T-helper 2 cell treated with Interferon-gamma antibody and Interleukin-4, amounts not matched to agents 100 ng/mL and 5 ng/mL, for 36 hours (primary cell): ENCODE results near the gene FLNB. TPM values are rescaled to one million over a fixed set of nuclear protein-coding genes. Genes with fewer than 3 reads are reported as not detected.

ENCODE experiments used
- intact Hi-C: fragments of 100-400 bp; cut with micrococcal nuclease; formaldehyde crosslinking; loops from one replicate; pipeline ENCODE4 v1.15.1; 2023
- total RNA-seq: library from RNA; stranded (reverse); gene quantifications from 2 replicates; pipeline ENCODE4 v1.2.3, GENCODE V29; 2022

FLNB gene
- total RNA-seq, 1 donor from 2014 or later: 63.1 TPM

- intact Hi-C loops: no loop called here
These were observed 210.7 kb downstream of the FLNB start for GRCh38 chr3:58218904-58219303.

Other genes with a start within 250 kb of the FLNB start
- gene DNASE1L3, start 202.6 kb downstream of the FLNB start, total RNA-seq: not detected in 2 replicates
- 8.5 and 10.1 TPM in 2 replicates for gene ABHD6, start 229.4 kb downstream of the FLNB start, total RNA-seq